HepG2 (cell line): ENCODE data around the gene IGFBP6. TPM values are rescaled to one million over a fixed set of nuclear protein-coding genes. Genes with fewer than 3 reads are reported as not detected.

ENCODE experiments used
- ASH2L ChIP-seq: fragments of 300-600, 200-600 bp; sonication (generic); IDR thresholded peaks from 2 replicates; pipeline ENCODE4 v1.7.0; 2017; ENCODE audit warnings: low read depth, mild to moderate bottlenecking, moderate library complexity, mixed read lengths, low read length; ENCODE audit not compliant: insufficient read length
- BHLHE40 ChIP-seq: IDR thresholded peaks from 2 replicates; pipeline ENCODE4 v1.6.1; 2011; ENCODE audit warnings: low read length, improper control_type of control experiment
- CHD2 ChIP-seq: IDR thresholded peaks from 2 replicates; pipeline ENCODE4 v1.6.1; 2011; ENCODE audit warnings: low read depth, low read length, improper control_type of control experiment
- HHEX ChIP-seq: IDR thresholded peaks from 2 replicates; pipeline ENCODE4 v1.6.1; 2016; ENCODE audit warnings: control low read depth
- HOXA3 ChIP-seq: sonication (generic); formaldehyde crosslinking; IDR thresholded peaks from 2 replicates; pipeline ENCODE4 v1.5.0; 2020; ENCODE audit warnings: missing genetic modification reagents
- IKZF1 ChIP-seq: fragments of 450-650 bp; IDR thresholded peaks from 2 replicates; pipeline ENCODE4 v1.7.1; 2016
- IKZF4 ChIP-seq: sonication (generic); formaldehyde crosslinking; IDR thresholded peaks from 2 replicates; pipeline ENCODE4 v1.5.1; 2020; ENCODE audit warnings: borderline replicate concordance, mild to moderate bottlenecking, low read depth, missing genetic modification reagents; ENCODE audit errors: not compliant biosample characterization
- KAT7 ChIP-seq: IDR thresholded peaks from 2 replicates; pipeline ENCODE4 v1.6.1; 2018; ENCODE audit warnings: borderline replicate concordance, missing compliant biosample characterization
- MEF2D ChIP-seq: sonication (generic); formaldehyde crosslinking; IDR thresholded peaks from 2 replicates; pipeline ENCODE4 v1.5.1; 2020; ENCODE audit warnings: mild to moderate bottlenecking, missing genetic modification reagents
- MTF2 ChIP-seq: sonication (generic); formaldehyde crosslinking; IDR thresholded peaks from 2 replicates; pipeline ENCODE4 v1.5.0; 2020; ENCODE audit warnings: missing genetic modification reagents, borderline replicate concordance
- ONECUT2 ChIP-seq: sonication (generic); formaldehyde crosslinking; IDR thresholded peaks from 2 replicates; pipeline ENCODE4 v1.4.0; 2020; ENCODE audit warnings: missing genetic modification reagents
- PHB2 ChIP-seq: fragments of 450-650 bp; IDR thresholded peaks from 2 replicates; pipeline ENCODE4 v1.6.1; 2018; ENCODE audit not compliant: partially characterized antibody
- SALL1 ChIP-seq: sonication (generic); formaldehyde crosslinking; IDR thresholded peaks from 2 replicates; pipeline ENCODE4 v1.8.0; 2022; ENCODE audit warnings: mild to moderate bottlenecking, missing genetic modification reagents
- SMAD3 ChIP-seq: sonication (generic); formaldehyde crosslinking; IDR thresholded peaks from 2 replicates; pipeline ENCODE4 v1.4.0; 2020; ENCODE audit warnings: missing genetic modification reagents
- ZEB1 ChIP-seq: IDR thresholded peaks from 2 replicates; pipeline ENCODE4 v1.6.1; 2012; ENCODE audit warnings: mild to moderate bottlenecking, low read depth, inconsistent platforms; ENCODE audit not compliant: insufficient replicate concordance
- ZFP41 ChIP-seq: sonication (generic); formaldehyde crosslinking; IDR thresholded peaks from 2 replicates; pipeline ENCODE4 v1.4.0; 2020; ENCODE audit warnings: mild to moderate bottlenecking, missing genetic modification reagents, borderline replicate concordance
- ZNF121 ChIP-seq: sonication (generic); formaldehyde crosslinking; IDR thresholded peaks from 2 replicates; pipeline ENCODE4 v1.5.0; 2020; ENCODE audit warnings: mild to moderate bottlenecking, missing genetic modification reagents
- ZNF20 ChIP-seq: sonication (generic); formaldehyde crosslinking; IDR thresholded peaks from 2 replicates; pipeline ENCODE4 v1.4.0; 2020; ENCODE audit warnings: mild to moderate bottlenecking, moderate library complexity, missing genetic modification reagents
- ZNF354B ChIP-seq: sonication (generic); formaldehyde crosslinking; IDR thresholded peaks from 2 replicates; pipeline ENCODE4 v1.8.0; 2022; ENCODE audit warnings: mild to moderate bottlenecking, missing genetic modification reagents
- ZNF432 ChIP-seq: sonication (generic); formaldehyde crosslinking; IDR thresholded peaks from 2 replicates; pipeline ENCODE4 v1.5.0; 2020; ENCODE audit warnings: missing genetic modification reagents, mild to moderate bottlenecking, borderline replicate concordance
- ZNF574 ChIP-seq: sonication (generic); formaldehyde crosslinking; IDR thresholded peaks from 2 replicates; pipeline ENCODE4 v1.4.0; 2020; ENCODE audit warnings: missing genetic modification reagents
- ZNF75D ChIP-seq: sonication (generic); formaldehyde crosslinking; IDR thresholded peaks from 2 replicates; pipeline ENCODE4 v1.8.1; 2023; ENCODE audit warnings: missing genetic modification reagents, mild to moderate bottlenecking, borderline replicate concordance
- ZNF775 ChIP-seq: sonication (generic); formaldehyde crosslinking; IDR thresholded peaks from 2 replicates; pipeline ENCODE4 v1.4.0; 2020; ENCODE audit warnings: missing genetic modification reagents, mild to moderate bottlenecking, moderate library complexity, borderline replicate concordance
- ZNF891 ChIP-seq: sonication (generic); formaldehyde crosslinking; IDR thresholded peaks from 2 replicates; pipeline ENCODE4 v1.5.0; 2020; ENCODE audit warnings: mild to moderate bottlenecking, missing genetic modification reagents
- polyA plus RNA-seq, 8 experiments: library from polyadenylated mRNA; depleted of rRNA in 3 of 8; stranded (reverse) in 7 of 8; unstranded in 1 of 8; fragments of >200 nt; fragmentation: Illumina TruSeq in 4 of 8; extraction: Trizol in 4 of 8; gene quantifications; 2 replicates each; pipeline versions ENCODE4 v1.2.1 to v1.2.3, GENCODE V29; 2011 to 2016; ENCODE audit warnings: low read depth in 4 of 8, missing spikeins in 1 of 8, mixed read lengths in 1 of 8; ENCODE audit not compliant: insufficient read depth in 1 of 8
- total RNA-seq, 5 experiments: library from RNA; depleted of rRNA; stranded (reverse); fragments of >200 nt; fragmentation: Illumina TruSeq; extraction: Trizol; gene quantifications; 2 replicates each; pipeline ENCODE4 v1.2.3, GENCODE V29; 2016; ENCODE audit warnings: low read depth in 1 of 5
- TF ChIP-seq, protein P1 (sequence below): sonication (generic); formaldehyde crosslinking; conservative IDR thresholded peaks from 2 replicates; pipeline ENCODE4 v1.4.0; 2020; ENCODE audit warnings: missing genetic modification reagents

IGFBP6 gene
- total and polyA plus RNA-seq, 2 of the 13 experiments (the other 11 are each of a cell fraction or from before 2014, with no cell fraction given): 3.9 to 25.2 TPM

GRCh38 chr12:53102883-53103807 is 5.7 kb downstream of the IGFBP6 start, which contains the start of gene SOAT2 (continued):
- TF ChIP-seq, protein P1, sequence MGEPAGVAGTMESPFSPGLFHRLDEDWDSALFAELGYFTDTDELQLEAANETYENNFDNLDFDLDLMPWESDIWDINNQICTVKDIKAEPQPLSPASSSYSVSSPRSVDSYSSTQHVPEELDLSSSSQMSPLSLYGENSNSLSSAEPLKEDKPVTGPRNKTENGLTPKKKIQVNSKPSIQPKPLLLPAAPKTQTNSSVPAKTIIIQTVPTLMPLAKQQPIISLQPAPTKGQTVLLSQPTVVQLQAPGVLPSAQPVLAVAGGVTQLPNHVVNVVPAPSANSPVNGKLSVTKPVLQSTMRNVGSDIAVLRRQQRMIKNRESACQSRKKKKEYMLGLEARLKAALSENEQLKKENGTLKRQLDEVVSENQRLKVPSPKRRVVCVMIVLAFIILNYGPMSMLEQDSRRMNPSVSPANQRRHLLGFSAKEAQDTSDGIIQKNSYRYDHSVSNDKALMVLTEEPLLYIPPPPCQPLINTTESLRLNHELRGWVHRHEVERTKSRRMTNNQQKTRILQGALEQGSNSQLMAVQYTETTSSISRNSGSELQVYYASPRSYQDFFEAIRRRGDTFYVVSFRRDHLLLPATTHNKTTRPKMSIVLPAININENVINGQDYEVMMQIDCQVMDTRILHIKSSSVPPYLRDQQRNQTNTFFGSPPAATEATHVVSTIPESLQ (CRISPR knock-in tag): no peak
- no peak for TF ChIP-seq IKZF1
- TF ChIP-seq PHB2: no peak
- no peak for TF ChIP-seq KAT7 (CRISPR knock-in tag)
- TF ChIP-seq BHLHE40: 0 out of 2 replicates have a peak, but pooled peaks have one; percentile 9
- no peak for TF ChIP-seq MEF2D (CRISPR knock-in tag)
- no peak for TF ChIP-seq SMAD3 (CRISPR knock-in tag)
- no peak for TF ChIP-seq ZNF432 (CRISPR knock-in tag)
- no peak for TF ChIP-seq MTF2 (CRISPR knock-in tag)
- TF ChIP-seq ZFP41: no peak
- no peak for TF ChIP-seq ZNF20 (CRISPR knock-in tag)
- no peak for TF ChIP-seq ASH2L
- no peak for TF ChIP-seq ONECUT2
- TF ChIP-seq HOXA3 (CRISPR knock-in tag): 0 out of 2 replicates have a peak, but pooled peaks have one; percentile 24
- no peak for TF ChIP-seq HHEX (CRISPR knock-in tag)
- no peak for TF ChIP-seq ZNF121 (CRISPR knock-in tag)
- TF ChIP-seq ZNF75D: no peak
- TF ChIP-seq ZNF574: no peak; the same call in 1 of the 2 replicates
- no peak for TF ChIP-seq ZNF354B
- 0 out of 2 replicates have a peak, but pooled peaks have one; percentile 40 for TF ChIP-seq ZNF891
- peak; percentile 64 for TF ChIP-seq ZEB1
- TF ChIP-seq SALL1 (CRISPR knock-in tag): peak; percentile 59
- no peak for TF ChIP-seq CHD2
- TF ChIP-seq ZNF775 (CRISPR knock-in tag): no peak
- TF ChIP-seq IKZF4: no peak
